ENCODE measurements around the gene JMJD1C.
A peak's percentile ranks its signal among the peaks of the same experiment; 100 is the strongest.

Gene JMJD1C

DNA sequence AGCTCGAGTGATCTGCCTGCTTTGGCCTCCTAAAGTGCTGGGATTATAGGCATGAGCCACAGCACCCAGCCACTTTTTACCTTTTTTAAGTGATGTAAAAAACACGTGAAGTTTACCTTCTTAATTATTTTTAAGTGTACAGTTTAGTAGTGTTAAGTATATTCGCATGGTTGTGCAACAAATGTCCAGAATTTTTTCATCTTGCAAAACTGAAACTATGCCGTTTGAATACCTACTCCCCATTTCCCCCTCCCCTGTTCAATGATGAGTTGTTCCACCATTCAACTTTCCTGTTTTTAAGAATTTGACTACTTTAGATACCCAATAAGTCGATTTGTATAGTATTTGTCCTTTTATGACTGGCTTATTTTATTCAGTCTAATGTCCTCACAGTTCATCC, 321.8 kb downstream of the JMJD1C start:
- peaks cover 13% of the 10 kb centered on the region for H3K4me1 ChIP-seq
- no peak overlapping the region for H3K4me2 ChIP-seq (ENCODE audit: low read length)
- TF ChIP-seq, protein P1, sequence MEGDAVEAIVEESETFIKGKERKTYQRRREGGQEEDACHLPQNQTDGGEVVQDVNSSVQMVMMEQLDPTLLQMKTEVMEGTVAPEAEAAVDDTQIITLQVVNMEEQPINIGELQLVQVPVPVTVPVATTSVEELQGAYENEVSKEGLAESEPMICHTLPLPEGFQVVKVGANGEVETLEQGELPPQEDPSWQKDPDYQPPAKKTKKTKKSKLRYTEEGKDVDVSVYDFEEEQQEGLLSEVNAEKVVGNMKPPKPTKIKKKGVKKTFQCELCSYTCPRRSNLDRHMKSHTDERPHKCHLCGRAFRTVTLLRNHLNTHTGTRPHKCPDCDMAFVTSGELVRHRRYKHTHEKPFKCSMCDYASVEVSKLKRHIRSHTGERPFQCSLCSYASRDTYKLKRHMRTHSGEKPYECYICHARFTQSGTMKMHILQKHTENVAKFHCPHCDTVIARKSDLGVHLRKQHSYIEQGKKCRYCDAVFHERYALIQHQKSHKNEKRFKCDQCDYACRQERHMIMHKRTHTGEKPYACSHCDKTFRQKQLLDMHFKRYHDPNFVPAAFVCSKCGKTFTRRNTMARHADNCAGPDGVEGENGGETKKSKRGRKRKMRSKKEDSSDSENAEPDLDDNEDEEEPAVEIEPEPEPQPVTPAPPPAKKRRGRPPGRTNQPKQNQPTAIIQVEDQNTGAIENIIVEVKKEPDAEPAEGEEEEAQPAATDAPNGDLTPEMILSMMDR (IDR thresholded peaks at IDR 0.05) = no peak
- H3K9ac ChIP-seq = no peak overlapping the region
- H3K36me3 ChIP-seq (ENCODE audit: control insufficient read depth, insufficient read depth, low read length) = no peaks in the 10 kb centered on the region
- H2AFZ ChIP-seq = no peak overlapping the region
- H3K27me3 ChIP-seq (ENCODE audit: control insufficient read depth, insufficient read depth, low read length) = no peaks in the 10 kb centered on the region
- H3K79me2 ChIP-seq = peaks cover 22% of the 10 kb centered on the region
- no peak overlapping the region for H3K27ac ChIP-seq
- H3K4me3 ChIP-seq (ENCODE audit: low read depth, low read length) = no peak overlapping the region
- H3K9me3 ChIP-seq (ENCODE audit: control insufficient read depth, low read length) = no peaks in the 10 kb centered on the region

DNA sequence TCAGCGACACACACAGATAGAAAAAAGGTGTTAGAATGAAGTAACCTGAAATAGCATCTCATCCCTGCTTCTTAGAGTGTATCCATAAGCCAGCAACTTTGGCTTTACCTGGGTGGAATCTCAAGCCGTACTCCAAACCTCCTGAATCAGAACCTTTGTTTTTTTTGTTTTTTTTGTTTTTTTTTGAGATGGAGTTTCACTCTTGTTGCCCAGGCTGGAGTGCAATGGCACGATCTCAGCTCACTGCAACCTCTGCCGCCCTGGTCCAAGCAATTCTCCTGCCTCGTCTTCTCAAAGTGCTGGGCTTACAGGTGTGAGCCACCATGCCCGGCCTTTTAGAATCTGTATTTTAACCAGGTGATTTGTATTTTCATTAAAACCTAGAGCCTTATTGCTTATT, 323.6 kb downstream of the JMJD1C start:
- H3K27me3 ChIP-seq (ENCODE audit: control insufficient read depth, insufficient read depth, low read length) = no peaks in the 10 kb centered on the region
- no peaks in the 10 kb centered on the region for H3K9me3 ChIP-seq (ENCODE audit: control insufficient read depth, low read length)
- H3K4me1 ChIP-seq = peaks cover 13% of the 10 kb centered on the region
- TF ChIP-seq, protein P1 (IDR thresholded peaks at IDR 0.05) = no peak
- H3K4me2 ChIP-seq (ENCODE audit: low read length) = no peak overlapping the region
- H3K79me2 ChIP-seq = peaks cover 32% of the 10 kb centered on the region
- H3K27ac ChIP-seq = no peak overlapping the region
- H3K36me3 ChIP-seq (ENCODE audit: control insufficient read depth, insufficient read depth, low read length) = no peaks in the 10 kb centered on the region
- H2AFZ ChIP-seq = no peak overlapping the region
- no peak overlapping the region for H3K4me3 ChIP-seq (ENCODE audit: low read depth, low read length)
- H3K9ac ChIP-seq = no peak overlapping the region

DNA sequence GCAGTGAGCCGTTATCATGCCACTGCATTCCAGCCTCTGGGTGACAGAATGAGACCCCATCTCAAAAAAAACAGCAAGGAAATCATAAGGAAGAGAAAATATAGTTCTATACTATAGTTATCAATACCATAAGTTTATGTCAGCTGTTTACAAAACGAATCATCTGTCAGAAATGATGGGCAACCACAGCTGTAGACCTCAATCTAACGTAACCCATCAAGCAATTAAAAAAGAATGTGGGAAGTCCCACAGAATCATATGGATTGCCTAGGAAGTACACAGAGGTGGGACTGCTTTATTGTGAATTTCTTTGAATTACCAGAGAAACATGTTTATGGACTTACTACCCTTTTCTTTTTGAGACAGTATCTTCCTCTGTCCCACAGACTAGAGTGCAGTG, 325.7 kb downstream of the JMJD1C start:
- Histone ChIP-seq H3K9ac (no peak overlapping the region), H3K9me3 (ENCODE audit: control insufficient read depth, low read length) (no peaks in the 10 kb centered on the region), H3K79me2 (peaks cover 47% of the 10 kb centered on the region), H3K4me3 (ENCODE audit: low read depth, low read length) (no peak overlapping the region), H3K27me3 (ENCODE audit: control insufficient read depth, insufficient read depth, low read length) (no peaks in the 10 kb centered on the region), H3K4me2 (ENCODE audit: low read length) (no peak overlapping the region), H3K4me1 (no peaks in the 10 kb centered on the region), H3K27ac (no peak overlapping the region), H3K36me3 (ENCODE audit: control insufficient read depth, insufficient read depth, low read length) (no peaks in the 10 kb centered on the region), H2AFZ (no peak overlapping the region)
- TF ChIP-seq, protein P1 (IDR thresholded peaks at IDR 0.05) = no peak

DNA sequence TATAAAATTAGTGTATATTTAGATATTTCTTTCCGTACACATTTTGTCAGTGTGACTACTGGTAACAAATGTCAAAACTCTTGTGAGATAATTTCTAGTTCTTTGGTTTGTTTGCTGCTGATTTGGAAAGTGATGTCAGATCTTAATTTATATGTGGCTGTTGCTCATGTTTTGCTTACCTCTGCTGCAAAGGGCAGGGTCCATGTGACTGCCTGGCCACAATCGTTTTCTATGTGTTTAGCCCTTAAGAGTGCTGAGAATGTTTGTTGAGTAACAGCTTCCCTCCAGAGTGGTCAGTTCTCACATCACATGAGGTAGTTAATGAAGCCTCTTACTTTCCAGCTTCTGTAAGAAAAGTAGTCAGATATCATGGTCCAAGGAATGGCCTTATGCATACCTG, 328.5 kb downstream of the JMJD1C start:
- H2AFZ ChIP-seq = no peak overlapping the region
- no peak overlapping the region for H3K27ac ChIP-seq
- no peaks in the 10 kb centered on the region for H3K27me3 ChIP-seq (ENCODE audit: control insufficient read depth, insufficient read depth, low read length)
- peaks cover 6% of the 10 kb centered on the region for H3K4me1 ChIP-seq
- TF ChIP-seq, protein P1 (IDR thresholded peaks at IDR 0.05) = no peak
- peaks cover 59% of the 10 kb centered on the region for H3K79me2 ChIP-seq
- H3K9me3 ChIP-seq (ENCODE audit: control insufficient read depth, low read length) = no peaks in the 10 kb centered on the region
- H3K36me3 ChIP-seq (ENCODE audit: control insufficient read depth, insufficient read depth, low read length) = no peaks in the 10 kb centered on the region
- H3K4me3 ChIP-seq (ENCODE audit: low read depth, low read length) = no peak overlapping the region
- H3K9ac ChIP-seq = no peak overlapping the region
- H3K4me2 ChIP-seq (ENCODE audit: low read length) = no peak overlapping the region

DNA sequence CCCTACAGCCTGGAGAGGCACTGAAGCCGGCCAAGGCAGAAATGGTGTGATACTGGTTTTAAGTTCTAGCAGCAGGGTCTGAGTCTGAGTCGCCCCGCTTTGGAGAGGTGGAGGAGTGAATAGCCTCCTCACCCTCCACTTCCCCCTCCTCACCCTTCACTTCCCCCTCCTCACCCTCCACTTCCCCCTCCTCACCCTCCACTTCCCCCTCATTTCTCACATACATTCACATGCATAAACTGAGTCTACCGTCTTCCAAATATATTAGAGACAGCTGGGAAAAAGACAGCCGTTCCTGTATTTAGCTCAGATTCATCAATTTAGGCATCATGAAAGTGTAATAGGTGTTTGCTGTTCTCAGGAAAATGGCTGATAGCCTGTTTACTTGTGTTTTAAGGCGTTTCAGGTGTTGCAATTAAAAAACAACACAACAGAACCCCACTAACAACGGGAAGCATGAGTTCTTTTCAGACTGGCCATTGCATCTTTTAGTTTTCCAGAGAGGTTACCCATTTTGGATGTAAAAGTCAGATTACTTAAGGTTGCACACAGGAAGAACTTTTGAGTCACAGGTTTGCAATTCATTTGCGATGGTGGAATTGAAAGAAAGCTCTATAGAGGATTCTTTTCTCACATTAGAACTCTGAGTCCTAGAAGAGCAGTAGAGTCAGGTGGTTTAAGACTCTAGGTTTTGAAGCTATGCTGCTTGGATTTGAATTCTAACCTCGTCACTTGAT, 331.8 kb downstream of the JMJD1C start:
- peak overlapping the region; percentile 93 for H3K4me2 ChIP-seq (ENCODE audit: low read length)
- peak overlapping the region; percentile 61 for H3K9ac ChIP-seq
- H3K27ac ChIP-seq = peak overlapping the region; percentile 76
- peaks cover 43% of the 10 kb centered on the region for H3K79me2 ChIP-seq
- peak overlapping the region; percentile 94 for H3K4me3 ChIP-seq (ENCODE audit: low read depth, low read length)
- peak overlapping the region; percentile 88 for H2AFZ ChIP-seq
- H3K4me1 ChIP-seq = peaks cover 6% of the 10 kb centered on the region
- H3K36me3 ChIP-seq (ENCODE audit: control insufficient read depth, insufficient read depth, low read length) = no peaks in the 10 kb centered on the region
- TF ChIP-seq, protein P1 (IDR thresholded peaks at IDR 0.05) = no peak
- no peaks in the 10 kb centered on the region for H3K27me3 ChIP-seq (ENCODE audit: control insufficient read depth, insufficient read depth, low read length)
- no peaks in the 10 kb centered on the region for H3K9me3 ChIP-seq (ENCODE audit: control insufficient read depth, low read length)
